ENCODE results near the gene DGKB. TPM values are rescaled to one million over a fixed set of nuclear protein-coding genes. Genes with fewer than 3 reads are reported as not detected.

The DGKB gene
- total and polyA plus RNA-seq, 2 donors from 2014 or later, result 0.26 to 1.5 TPM

- Histone ChIP-seq H3K36me3 (ENCODE audit: control insufficient read depth in 2 of 3, insufficient read depth in 3 of 3, low read length in 3 of 3) (no peaks in the 10 kb centered on the region), H3K4me3 (ENCODE audit: low read length in 3 of 3) (no peak overlapping the region), H3K27ac (ENCODE audit: low read depth in 2 of 2, low read length in 2 of 2) (no peak overlapping the region), H3K9me3 (ENCODE audit: control insufficient read depth in 2 of 3, insufficient read depth in 1 of 3, low read length in 3 of 3) (no peaks in the 10 kb centered on the region), H3K9ac (ENCODE audit: low read length in 3 of 3) (no peak overlapping the region), H3K27me3 (ENCODE audit: control insufficient read depth, insufficient read depth, low read length) (no peaks in the 10 kb centered on the region), H3K4me1 (ENCODE audit: control insufficient read depth in 2 of 3, insufficient read depth in 2 of 3, low read depth in 1 of 3, low read length in 3 of 3) (no peaks in the 10 kb centered on the region)
- DNase-seq (peak in 1 of 5 donors; percentile 21), FAIRE-seq (no peak)
- no peak for TF ChIP-seq CTCF (IDR thresholded peaks at IDR 0.05; ENCODE audit: borderline replicate concordance, extremely low read depth, insufficient read depth)
- intact Hi-C loops (cut with DNase I), result no loop called here
Measured at GRCh38 chr7:14698239-14698638, 204.3 kb downstream of the DGKB start.

- no peaks in the 10 kb centered on the region for H3K36me3 ChIP-seq (ENCODE audit: control insufficient read depth in 2 of 3, insufficient read depth in 3 of 3, low read length in 3 of 3)
- no peak overlapping the region for H3K27ac ChIP-seq (ENCODE audit: low read depth in 2 of 2, low read length in 2 of 2)
- H3K4me1 ChIP-seq (ENCODE audit: control insufficient read depth in 2 of 3, insufficient read depth in 2 of 3, low read depth in 1 of 3, low read length in 3 of 3), result no peaks in the 10 kb centered on the region
- no peak for DNase-seq
- intact Hi-C loops (cut with DNase I), result no loop called here
- H3K27me3 ChIP-seq (ENCODE audit: control insufficient read depth, insufficient read depth, low read length), result no peaks in the 10 kb centered on the region
- no peak overlapping the region for H3K9ac ChIP-seq (ENCODE audit: low read length in 3 of 3)
- no peak overlapping the region for H3K4me3 ChIP-seq (ENCODE audit: low read length in 3 of 3)
- no peaks in the 10 kb centered on the region for H3K9me3 ChIP-seq (ENCODE audit: control insufficient read depth in 2 of 3, insufficient read depth in 1 of 3, low read length in 3 of 3)
- FAIRE-seq, result no peak
- TF ChIP-seq CTCF (IDR thresholded peaks at IDR 0.05; ENCODE audit: borderline replicate concordance, extremely low read depth, insufficient read depth), result no peak
Measured at GRCh38 chr7:14697684-14698083, 204.9 kb downstream of the DGKB start.

GRCh38 chr7:14691597-14692203 is 210.9 kb downstream of the DGKB start:
- no peaks in the 10 kb centered on the region for H3K36me3 ChIP-seq (ENCODE audit: control insufficient read depth in 2 of 3, insufficient read depth in 3 of 3, low read length in 3 of 3)
- FAIRE-seq, result peak; percentile 83
- intact Hi-C loops (cut with DNase I), result no loop called here
- no peak overlapping the region for H3K4me3 ChIP-seq (ENCODE audit: low read length in 3 of 3)
- no peaks in the 10 kb centered on the region for H3K27me3 ChIP-seq (ENCODE audit: control insufficient read depth, insufficient read depth, low read length)
- H3K4me1 ChIP-seq (ENCODE audit: control insufficient read depth in 2 of 3, insufficient read depth in 2 of 3, low read depth in 1 of 3, low read length in 3 of 3), result no peaks in the 10 kb centered on the region
- H3K27ac ChIP-seq (ENCODE audit: low read depth in 2 of 2, low read length in 2 of 2), result no peak overlapping the region
- H3K9ac ChIP-seq (ENCODE audit: low read length in 3 of 3), result no peak overlapping the region
- peak; percentile 31 to 74 (median 63) for DNase-seq
- peak; percentile 71 for TF ChIP-seq CTCF (IDR thresholded peaks at IDR 0.05; ENCODE audit: borderline replicate concordance, extremely low read depth, insufficient read depth)
- no peaks in the 10 kb centered on the region for H3K9me3 ChIP-seq (ENCODE audit: control insufficient read depth in 2 of 3, insufficient read depth in 1 of 3, low read length in 3 of 3)

GRCh38 chr7:14691034-14691433 is 211.5 kb downstream of the DGKB start:
- Histone ChIP-seq H3K27me3 (ENCODE audit: control insufficient read depth, insufficient read depth, low read length) (no peaks in the 10 kb centered on the region), H3K36me3 (ENCODE audit: control insufficient read depth in 2 of 3, insufficient read depth in 3 of 3, low read length in 3 of 3) (no peaks in the 10 kb centered on the region), H3K4me1 (ENCODE audit: control insufficient read depth in 2 of 3, insufficient read depth in 2 of 3, low read depth in 1 of 3, low read length in 3 of 3) (no peaks in the 10 kb centered on the region), H3K9ac (ENCODE audit: low read length in 3 of 3) (no peak overlapping the region), H3K9me3 (ENCODE audit: control insufficient read depth in 2 of 3, insufficient read depth in 1 of 3, low read length in 3 of 3) (no peaks in the 10 kb centered on the region), H3K4me3 (ENCODE audit: low read length in 3 of 3) (no peak overlapping the region), H3K27ac (ENCODE audit: low read depth in 2 of 2, low read length in 2 of 2) (no peak overlapping the region)
- no peak for FAIRE-seq
- intact Hi-C loops (cut with DNase I), result no loop called here
- no peak for DNase-seq
- no peak for TF ChIP-seq CTCF (IDR thresholded peaks at IDR 0.05; ENCODE audit: borderline replicate concordance, extremely low read depth, insufficient read depth)

Measured in kidney (tissue), 14 donors.